GM21576 (cell line): ENCODE measurements around the gene CIT.

Experiments used
- ATAC-seq: cut with Tn5 transposase; IDR thresholded peaks from one replicate; pipeline ENCODE4 v1.9.1; 2021; ENCODE audit warnings: mild to moderate bottlenecking, moderate library complexity; ENCODE audit not compliant: unreplicated experiment

Gene CIT

DNA sequence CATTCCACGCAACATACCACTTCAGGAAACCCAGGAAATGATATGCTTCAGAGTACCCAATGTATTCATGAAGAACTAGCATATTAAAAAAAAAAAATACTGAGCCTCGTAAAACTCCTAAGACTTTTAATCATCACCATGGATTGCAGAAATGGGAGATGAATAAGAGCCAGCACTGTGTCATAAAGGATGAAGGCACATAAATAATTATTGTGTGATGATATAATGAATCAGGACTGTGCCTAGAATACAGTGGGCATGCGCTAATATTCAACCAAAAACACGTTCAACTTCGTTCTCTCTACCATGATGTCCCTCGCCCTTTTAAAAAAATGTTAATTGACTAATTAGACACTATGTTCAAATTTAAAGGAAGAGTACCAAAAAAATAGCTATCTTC lies 68.7 kb downstream of the CIT start:
- no peak for ATAC-seq

DNA sequence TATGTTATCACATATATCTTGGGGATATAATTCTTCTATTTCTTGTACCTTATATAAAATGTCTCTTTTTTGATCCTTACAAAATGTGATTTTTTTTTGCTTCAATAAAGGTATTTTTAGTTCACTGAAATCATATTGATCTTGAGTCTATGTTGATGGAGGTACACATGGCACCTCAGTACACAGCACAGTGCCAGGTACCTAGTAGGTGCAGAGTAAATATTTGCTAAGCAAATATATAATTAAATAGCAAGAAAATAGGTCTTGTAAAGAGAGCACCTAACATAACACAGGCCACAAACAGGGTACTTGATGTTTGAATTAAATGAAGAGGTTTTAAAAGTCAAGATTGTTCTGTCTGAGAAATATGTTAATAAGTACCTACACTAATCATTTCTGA lies 69.7 kb downstream of the CIT start:
- ATAC-seq: no peak

DNA sequence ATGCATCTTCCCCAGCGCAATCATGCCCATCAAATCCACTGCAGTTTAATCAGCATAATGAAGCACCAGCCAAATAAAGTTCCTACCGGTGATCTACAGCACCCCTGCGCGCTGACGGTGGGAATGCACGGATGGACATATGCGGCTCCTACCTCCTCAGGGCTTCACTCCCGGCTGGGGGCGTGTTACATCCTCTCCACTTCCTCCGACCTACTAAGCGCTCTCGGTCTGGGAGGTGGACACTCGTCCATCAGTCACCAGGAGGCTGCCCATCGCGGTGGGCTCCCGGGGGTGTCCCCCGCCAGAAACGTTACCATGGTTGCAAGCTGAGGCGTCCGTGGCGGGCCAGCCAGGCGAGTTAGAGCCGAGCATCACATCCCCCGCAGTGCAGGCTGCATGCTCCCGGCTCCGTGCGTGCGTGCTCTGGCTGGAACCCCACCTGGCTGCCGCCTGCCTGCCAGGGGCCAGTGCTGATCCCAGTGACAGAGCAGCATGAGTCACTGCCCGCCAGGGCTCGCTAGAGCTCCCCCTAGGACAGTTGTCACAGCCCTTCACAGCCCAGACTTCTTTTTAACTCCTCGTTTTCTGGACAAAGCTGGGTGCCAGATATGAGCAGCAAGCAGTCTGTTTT lies 73.0 kb downstream of the CIT start:
- no peak for ATAC-seq

DNA sequence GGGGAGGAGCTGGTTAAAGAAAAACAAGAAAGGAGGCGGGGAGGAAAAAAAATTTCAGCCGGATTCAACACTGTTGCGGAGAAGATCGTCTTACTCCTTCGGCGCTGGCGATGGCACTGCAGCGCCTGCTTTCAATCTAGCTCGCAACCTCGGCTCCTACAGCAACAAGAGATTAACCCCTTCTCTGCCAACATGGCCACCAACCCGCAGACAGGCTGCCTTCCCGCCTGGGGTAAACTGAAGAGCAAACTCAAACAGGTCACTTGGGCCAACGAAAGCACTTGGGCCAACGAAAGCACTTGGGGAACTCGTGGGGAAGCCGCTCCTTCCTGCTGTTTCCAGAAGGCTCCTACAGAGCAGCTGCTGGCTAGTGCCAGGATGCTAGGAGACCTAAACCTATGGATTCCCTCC lies 73.7 kb downstream of the CIT start:
- ATAC-seq: no peak

DNA sequence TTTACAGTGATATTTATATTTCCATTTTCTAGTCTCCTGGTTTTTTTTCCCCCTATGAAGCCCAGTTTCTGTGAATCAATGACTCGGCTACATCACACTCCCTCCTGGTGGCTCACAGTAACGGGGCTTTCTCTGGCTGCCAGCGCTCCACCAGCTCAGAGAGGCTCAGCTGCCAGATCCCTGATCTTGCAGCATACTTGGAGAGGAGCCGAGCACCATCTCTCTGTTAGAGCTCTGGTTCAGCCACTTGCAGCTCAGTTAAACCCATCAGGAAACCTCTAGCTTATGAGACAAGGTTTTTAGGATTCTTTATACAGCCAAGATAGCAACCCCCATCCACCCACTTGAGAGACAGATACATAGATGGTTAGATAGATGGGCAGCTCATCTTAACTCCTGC lies 74.6 kb downstream of the CIT start:
- no peak for ATAC-seq

DNA sequence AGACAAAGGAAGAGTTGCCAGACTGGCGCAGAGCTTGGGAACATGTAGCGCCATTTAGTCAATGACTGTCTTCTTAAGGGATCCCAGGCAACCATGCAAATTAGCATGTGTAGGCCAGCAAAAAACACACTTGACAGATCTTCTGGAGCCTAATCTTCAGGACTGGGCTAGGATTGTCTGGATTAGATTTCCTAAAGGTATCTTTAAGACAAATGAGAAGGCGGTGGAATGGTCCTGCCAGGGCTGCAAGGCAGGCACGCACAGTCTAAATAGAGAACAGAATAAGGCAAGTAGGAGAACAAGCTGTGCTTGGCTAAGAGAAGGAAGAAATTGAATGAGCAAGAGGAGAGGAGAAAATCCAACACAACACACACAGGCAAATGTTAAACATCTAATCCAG lies 80.0 kb downstream of the CIT start:
- no peak for ATAC-seq

DNA sequence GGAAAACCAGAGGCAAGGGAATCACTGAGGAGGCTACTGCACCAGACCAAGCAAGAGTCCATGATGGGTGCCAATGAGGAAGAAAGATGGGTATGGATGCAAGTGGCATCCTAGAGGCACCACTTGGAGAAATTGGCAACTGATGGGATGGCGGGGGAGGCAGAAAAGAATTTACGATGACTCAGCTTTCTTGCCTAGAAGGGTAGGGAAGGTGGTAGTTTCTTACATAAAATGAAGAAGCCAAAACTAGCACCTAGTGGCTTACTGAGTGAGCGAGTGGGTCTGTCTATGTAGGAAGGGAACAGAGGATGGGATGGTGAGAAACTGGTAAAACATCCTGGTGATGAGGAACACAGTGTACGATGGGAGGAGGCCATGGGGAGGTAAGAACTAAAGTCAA lies 80.8 kb downstream of the CIT start:
- ATAC-seq: no peak

DNA sequence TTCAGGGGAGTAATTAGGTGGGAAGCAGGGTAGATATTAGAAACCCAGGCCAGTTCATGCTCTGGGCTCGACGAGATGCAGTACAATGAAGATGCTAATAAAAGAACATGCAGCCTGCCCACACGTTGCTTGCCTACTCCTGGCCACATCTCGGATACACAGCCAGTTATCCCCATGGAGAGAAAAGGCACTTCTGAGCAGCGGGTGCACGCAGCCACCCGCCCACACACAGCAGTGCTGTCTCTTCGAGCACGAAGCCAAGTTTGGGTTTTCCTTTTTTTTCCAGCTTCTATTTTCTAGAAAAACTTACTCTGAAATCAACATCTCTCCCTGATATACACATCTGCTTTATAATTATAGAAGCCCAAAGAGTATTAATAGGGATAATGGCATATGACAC lies 85.7 kb downstream of the CIT start:
- no peak for ATAC-seq

DNA sequence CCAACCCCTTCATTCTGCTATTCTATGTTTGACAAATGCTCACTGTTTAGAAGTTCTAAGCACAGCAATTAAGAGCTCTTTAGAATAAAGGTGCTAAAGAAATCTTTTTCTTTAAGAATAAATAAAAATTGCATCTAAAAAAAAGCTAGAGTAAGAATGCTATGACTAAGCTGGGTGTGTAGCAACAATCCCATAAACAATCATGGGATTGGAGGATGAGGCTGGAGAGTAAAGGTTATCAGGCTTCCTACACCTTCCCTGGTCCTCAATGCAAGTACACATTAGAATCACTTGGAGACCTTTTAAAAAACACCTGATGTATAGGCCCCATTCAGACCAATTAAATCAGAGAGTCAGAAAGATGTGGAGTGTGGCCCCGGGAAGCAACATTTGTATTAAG lies 88.3 kb downstream of the CIT start:
- no peak for ATAC-seq

DNA sequence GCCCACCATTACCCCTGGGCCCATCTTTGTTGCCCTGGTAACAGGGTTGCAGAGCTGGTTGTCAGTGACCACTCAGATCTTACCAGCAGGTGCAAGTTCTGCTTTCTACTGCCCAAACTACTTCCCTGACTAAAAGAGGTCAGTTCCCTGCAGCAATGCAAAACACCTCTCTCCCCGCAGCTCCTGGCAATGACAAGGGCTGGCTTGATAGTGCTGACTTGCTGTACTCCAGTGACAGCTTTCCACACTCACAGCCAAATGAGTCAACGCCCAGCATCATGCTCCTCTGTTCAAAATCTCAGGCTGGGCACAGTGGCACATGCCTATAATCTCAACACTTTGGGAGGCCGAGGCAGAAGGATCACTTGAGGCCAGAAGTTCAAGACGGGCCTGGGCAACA lies 90.6 kb downstream of the CIT start:
- ATAC-seq: no peak

DNA sequence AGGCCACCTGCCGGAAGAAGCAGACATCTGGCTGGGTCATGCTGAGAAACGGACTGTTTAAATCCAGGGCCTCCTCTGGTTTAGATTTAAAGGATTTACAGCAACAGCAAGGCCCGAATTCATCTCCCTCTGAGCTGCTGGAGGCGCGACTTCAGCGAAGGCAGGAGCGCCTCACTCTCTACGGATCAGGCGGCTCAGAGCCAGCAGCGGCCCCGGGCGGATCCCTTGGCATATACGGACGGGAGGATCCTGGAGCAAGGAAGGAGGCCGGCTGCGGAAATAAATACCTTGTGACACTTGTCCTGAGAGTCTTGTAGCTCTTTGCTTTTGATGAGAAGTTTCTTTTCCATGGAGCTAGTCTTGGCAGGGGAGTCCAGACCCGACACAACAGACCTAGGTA lies 92.4 kb downstream of the CIT start:
- ATAC-seq: no peak

DNA sequence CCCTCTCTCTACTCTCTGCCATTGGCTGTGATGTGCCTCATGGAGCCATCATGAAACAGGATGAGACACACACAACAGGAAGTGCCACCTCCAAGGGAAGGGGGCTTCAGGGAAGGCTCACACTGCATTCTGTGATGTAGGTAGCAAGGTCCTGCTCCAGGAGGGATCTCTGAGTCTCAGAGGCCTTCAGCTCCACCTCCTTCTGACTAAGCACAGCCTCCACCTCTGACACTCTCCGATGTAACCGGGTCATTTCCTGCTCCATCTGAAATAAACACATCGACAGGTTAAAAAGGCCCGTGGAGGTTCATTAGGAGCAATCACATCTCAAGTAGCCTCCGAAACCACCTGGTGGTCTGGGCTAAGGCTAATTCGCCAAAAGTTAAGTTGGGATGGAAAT lies 93.3 kb downstream of the CIT start:
- ATAC-seq: no peak

DNA sequence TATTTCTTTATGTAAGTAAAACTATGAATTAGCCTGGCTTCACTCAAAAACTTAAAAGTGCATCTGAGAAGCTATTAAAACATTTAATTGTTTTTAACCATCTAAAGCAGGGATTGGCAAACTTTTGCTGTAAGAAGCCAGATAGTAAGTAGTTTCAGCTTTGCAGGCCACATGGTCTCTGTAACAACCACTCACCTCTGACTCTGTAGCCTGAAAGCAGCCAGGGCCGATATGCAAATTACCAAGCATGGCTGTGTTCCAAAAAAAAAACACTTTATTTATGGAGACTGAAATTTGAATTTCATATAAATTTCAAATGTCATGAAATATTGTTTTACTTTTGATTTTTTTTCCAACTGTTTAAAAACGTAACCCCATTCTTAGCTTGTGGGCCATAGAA lies 95.3 kb downstream of the CIT start:
- ATAC-seq: peak; percentile 49

DNA sequence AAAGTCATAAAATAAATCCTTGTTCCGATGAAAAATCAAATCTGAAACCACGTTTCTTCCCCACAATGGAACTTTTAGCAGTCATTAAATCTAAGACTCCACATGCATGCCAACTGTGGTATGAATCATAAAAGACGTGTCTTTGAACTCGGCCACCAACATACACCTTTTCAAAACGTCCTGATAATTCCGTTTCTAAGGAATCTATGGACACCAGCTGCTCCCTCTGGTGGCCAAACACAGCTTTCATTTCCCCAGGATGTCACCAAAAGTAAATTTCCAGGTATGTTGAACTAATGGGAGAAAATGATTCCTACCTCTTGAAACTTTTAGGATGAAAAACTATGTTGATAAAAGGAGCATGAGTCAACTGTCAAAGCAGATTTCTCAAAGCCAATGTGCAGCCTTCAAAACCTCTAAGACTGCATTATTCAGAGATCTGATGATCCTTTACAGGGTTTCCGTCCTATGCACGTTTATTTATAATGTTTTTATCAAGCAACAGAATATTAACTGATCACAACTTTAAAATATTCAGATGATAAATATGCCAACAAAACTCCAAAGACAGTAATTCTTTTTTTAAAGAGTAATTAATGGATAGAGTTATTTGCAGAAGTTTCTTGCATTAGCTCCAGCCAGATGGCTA lies 96.2 kb downstream of the CIT start:
- no peak for ATAC-seq

DNA sequence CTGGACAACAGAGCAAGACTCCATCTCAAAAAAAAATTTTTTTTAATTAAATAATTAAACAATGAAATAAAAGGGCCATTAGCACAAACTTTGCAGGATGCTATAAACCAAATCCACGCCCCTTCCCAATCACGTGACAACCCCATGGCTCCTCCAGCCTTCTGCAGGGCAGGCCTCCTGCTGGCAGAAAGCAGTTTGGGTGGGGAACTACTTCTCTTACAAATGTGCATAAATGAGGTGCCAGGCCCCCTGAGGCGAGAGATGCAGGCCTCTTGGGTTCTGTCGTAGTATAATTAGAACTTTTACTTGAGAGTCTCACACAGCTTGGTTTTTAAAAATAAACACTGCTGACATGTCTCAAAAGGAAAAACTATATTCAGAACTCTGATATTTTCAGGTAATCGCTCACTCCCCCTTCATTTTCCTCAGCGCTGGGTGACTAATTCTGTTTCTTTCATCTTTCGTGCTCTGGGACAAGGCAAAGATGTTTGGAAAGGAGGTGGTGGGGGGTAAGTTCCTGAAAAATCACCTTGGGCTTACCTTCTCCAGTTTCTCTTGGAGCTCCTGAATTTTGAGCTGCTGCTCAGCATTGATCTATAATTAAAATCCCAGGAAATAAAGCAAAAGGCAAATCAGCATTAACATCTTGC lies 101.7 kb downstream of the CIT start:
- ATAC-seq: no peak

DNA sequence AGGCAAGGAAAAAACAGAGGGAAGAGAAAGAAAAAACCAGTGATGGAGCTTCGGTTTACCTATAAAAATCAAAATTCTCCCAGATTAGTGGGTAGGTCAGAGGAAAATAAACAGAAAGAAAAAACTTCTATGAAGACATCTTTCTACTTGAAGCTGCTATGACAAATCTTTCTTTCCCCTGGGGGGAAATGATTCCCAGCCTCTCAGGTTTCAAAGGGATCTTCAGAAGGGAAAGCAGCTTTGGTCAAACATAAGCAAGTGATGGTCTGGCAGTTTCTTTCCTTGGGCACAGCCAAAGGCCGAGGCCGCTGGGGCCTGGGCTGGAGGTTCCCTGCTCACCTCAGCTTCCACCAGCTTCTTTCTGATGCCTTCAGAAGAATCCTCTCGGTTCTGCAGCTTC lies 104.7 kb downstream of the CIT start:
- no peak for ATAC-seq

DNA sequence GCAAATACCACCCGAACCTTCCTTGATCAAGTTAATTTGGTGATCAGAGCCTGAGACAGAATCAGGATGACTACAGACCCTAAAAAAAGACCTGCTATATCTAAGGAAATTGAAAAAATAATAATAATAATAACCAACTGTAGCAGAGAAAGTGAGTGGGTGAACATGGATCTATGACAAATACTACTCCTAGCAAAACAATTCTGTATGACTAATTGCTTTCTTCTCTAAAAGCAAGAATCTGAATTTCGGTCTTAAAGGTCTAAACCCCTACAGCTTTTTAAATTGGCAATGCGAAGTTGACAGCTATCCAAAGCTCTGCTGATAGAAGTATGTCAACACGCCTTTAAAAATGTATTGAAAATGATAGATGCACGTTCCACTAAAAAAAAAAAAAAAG lies 107.0 kb downstream of the CIT start:
- ATAC-seq: no peak

DNA sequence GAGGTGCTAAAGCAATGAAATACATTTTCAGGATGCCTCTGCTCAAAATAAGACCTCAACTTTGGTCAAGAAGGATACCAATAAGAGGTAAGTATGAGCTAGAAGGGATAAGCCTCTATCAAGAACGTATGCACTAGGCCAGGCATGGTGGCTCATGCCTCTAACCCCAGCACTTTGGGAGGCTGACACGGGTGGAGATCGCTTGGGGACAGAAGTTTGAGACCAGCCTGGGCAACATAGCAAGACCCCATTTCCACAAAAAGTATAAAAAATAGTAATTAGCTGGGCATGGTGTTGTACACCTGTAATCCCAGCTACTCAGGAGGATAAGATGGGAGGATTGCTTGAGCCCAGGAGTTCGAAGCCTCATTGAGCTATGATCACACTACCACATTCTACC lies 114.5 kb downstream of the CIT start:
- no peak for ATAC-seq

DNA sequence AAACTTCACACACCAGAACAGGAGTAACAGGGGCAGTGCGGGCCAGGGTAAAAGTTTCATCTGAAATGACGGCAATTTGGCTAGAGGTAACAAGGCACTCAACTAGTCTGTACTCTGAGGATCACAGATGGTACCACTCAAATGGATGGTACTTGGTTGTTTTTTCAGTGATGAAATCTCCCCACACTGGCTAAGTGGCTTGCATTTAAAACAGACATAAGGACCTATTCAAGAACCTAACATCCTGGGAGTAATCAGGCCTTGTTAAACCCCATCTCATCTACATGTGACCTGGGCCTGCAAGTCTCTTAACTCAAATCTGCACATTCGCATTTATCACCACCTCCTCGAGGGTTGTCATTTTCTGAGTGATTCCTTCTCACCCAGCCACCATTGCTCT lies 118.4 kb downstream of the CIT start:
- no peak for ATAC-seq

DNA sequence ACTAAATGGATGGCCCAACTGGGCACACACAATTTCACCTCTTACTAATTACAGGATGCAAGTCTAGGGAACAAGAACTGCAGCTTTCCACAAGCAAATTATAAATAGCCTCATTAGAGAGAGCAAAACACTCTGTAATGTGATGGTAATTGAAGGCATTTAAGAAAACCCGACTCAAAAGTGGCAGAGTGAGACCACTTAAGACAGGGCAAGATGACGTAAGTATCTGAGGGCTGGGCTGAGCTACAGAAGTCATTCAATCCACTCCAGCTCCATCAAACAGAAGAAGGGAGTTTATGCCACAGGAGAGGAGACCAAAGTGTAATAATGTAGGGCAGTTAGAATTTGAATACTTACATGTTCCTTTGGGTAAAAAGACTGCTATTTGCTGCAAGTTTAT lies 118.9 kb downstream of the CIT start:
- no peak for ATAC-seq

DNA sequence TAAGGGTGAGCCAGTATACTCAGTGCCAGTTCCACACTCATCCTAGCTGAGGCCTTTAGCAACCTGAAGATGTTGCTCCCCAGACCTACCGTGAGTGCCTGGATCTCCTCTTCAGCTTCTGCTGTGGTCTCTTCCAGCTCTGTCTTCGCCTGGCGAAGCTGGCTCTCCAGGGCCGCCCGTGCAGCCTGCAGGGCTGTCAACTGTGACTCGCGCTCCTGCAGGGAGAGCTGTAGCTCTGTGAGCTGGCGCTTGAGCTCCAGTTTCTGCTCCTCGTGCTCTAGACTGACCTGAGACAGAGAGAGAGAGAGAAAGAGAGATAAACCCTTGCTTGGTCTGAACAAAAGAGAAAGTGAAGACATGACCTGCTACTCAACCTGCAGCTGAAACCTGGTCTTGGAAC lies 125.2 kb downstream of the CIT start:
- no peak for ATAC-seq

DNA sequence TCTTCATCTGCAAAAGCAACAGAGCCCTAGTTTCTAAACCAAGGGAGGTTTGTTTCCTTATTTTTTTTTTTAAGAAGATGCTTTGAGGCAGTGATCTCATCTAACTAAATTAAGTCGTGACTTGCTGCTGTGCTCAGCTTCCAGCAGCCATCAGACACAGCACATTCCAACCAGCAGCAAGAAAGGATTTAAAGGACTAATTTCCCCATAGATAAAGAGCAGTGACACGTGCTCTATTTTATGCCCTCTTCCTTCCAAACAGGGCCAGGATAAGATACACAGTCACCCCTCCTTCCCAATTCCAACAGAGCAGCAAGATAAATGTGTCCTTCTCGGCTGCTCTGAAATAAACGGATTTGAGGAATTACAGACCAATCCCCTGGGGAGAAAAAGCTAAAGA lies 127.5 kb downstream of the CIT start:
- ATAC-seq: no peak

DNA sequence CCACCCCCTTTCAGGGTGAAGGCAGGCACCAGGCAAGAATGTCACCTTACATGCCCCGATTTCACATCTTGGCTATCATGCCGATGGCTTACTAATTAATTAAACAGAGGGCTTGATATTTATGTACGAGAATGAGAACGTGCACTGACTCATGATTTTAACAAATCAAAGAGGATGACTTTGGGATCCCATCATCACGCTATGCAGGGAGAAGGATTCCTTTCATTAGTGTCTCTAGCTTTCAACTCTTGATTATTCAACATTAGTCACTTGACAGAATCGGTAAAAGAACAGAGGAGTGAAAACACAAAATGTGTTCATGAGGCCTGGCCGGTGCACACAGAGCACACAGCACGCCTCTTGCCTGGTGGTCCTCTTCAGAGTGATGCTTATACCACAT lies 128.6 kb downstream of the CIT start:
- no peak for ATAC-seq
